Stimulated activated CD8-positive, alpha-beta memory T cell treated with anti-CD3 and anti-CD28 coated beads, Interleukin-7, amount 100 ng/mL, for 4 hours (primary cell): ENCODE data around the gene CMIP.

Experiments
- DNase-seq, 2 donors: peaks; one replicate each; pipeline ENCODE4 v3.0.0-alpha.2; 2020; ENCODE audit warnings: low read depth in 2 of 2

Gene CMIP

DNA sequence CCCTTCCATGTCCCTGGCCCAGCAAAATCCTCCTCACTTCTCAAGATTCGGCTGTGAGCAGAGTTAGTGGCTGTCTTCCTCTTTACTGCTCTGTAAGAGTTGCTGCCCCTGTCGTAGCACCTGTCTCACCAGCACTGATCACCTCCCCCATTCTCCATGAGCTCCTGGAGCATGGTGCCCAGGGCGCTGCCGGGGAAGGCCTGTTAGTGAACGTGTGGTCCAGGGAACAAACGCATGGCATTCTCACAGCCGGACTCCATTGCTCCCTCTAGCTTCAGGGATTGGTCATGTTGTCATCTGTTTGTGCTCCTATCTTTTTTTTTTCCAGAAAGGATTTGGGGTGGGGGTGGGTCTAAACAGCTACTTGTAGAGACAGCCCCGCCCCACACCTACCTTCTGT is 141.2 kb downstream of the CMIP start:
- no peak for DNase-seq

DNA sequence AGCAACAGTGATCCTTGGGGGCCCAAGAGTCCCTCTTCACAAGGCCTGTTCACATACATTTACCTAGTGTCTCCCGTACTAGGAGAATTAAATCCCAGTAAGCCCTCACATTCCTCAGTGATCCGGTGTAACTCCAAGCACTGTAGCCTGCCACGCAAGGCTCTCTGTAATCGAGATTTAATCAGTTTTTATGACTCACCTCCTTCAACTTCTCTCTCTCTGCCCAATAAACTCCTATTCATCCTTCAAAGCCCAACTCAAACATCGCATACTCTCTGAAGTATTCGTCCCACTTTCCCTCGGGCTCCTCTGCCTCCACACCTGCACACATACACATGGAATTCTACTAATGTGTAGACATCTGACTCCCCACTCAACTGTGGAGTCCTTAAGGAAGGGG is 141.8 kb downstream of the CMIP start:
- no peak for DNase-seq

DNA sequence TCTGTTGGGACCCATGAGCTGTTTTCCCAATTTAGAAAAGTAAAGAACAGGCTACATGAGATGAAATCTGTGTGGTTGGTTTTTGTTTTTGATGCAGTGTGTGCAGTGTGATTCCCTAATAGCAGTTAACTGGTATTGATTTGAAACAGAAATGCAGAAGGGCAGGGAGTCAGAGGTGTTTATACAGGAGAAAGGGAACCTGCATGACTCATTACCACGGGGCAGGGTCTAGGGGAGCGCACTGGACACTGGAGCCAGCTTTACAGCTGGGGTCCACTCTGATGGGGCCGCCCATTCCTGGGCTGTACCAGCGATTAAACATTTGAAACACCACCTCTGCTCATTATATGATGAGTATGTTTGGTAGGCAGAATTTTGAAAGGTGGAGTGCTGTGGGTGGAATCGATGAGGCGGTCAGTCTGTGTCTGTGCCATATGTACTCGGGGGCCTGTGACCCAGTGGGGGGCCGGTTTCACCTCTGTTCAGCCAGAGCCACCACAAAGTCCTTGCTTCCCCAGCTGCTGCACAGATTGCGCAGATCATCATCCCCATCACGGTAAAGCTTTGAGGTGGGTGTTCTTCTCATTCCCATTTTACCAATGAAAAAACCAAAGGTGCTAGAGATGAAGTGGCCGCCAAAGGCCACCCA is 142.5 kb downstream of the CMIP start:
- no peak for DNase-seq

DNA sequence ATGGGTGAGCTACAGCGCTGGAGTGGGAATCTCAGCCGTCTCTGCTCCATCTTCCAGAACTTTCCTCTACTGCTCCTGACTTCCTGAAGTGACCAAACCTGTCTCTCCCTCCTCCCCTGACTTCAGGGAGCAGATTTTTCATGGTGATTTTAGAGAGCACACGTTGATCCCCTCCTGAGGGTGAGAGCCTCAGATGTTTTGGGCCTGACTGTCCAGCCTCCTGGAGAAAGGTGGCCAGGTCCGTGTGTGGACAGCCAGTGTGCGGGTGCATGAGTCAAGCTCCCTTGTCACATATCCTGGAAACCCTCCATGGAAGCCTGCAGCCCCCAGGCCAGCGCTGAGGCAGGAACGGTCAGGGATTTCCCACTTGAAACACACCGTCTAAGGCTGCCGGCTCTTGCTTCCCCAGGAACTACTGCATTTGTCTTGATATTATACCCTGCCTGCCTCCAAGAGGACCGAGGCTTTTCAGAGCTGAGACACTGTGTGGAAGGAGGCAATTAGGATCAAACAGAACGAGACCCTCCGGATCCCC is 143.1 kb downstream of the CMIP start:
- DNase-seq: no peak

DNA sequence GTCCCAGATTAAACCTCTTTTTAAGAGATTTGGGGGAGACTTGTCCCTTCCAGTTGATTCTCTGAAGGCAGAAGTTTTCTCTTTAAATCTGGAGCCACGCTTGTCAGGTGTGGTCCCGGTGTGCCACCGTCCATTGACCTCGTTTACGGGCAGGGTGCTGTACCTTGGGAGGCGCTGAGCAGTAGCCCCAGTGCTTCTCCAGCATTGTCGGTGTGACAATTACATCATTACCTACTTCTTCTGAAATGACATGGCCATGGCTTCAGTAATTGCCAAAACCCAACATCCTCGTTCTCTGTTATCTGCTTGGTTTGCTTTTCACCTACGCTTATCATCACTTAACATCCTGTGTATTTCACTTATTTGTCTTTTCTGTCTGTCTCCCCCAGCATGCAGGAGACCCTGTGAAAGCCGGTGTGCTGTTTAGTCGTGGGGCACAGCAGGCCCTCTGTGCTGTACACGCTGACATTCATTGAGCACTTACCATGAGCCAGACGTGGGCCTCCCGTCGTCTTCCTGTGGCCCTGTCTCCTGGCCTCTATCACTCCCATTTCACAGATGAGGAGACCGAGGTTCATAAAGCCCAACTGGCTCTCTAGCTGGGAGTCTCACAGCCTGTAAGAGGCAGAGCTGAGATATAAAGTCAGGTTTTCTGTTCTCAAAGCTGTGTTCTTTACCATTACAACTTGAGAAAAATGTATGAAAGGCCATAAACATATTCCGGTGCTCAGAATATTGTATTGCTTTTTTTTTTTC is 143.9 kb downstream of the CMIP start:
- no peak for DNase-seq

DNA sequence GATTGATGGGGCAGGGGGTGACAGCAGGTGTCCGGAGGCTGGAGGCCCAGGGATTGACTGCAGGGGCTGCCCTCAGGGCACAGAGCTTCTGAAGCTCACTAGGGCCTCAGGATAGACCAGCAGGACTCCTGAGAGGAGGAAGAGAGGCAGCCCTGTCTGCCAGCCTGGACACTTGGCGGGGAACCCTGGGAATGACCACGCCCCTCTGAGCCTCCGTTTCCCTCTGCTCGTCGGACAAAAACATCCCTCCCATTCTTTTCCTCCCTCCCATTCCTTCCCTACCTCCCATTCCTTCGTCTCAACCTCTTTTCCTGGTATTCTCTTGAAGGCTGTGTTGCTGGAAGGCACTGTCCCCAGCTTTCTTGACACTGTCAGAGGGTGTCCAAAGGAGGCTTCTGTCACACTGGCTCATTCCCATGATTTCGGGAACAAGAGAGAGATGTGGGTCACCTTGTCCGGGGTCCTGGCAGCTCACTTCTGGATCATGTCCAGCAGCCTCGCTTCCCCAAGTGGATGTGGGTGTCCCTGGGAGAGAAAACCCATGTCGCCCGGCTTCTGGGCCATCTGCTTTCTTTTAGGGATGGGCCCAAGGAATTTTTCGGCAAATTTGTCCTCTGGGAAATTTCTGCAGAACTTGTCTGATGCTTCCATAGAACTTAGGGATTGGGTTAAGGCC is 145.5 kb downstream of the CMIP start:
- DNase-seq: no peak

DNA sequence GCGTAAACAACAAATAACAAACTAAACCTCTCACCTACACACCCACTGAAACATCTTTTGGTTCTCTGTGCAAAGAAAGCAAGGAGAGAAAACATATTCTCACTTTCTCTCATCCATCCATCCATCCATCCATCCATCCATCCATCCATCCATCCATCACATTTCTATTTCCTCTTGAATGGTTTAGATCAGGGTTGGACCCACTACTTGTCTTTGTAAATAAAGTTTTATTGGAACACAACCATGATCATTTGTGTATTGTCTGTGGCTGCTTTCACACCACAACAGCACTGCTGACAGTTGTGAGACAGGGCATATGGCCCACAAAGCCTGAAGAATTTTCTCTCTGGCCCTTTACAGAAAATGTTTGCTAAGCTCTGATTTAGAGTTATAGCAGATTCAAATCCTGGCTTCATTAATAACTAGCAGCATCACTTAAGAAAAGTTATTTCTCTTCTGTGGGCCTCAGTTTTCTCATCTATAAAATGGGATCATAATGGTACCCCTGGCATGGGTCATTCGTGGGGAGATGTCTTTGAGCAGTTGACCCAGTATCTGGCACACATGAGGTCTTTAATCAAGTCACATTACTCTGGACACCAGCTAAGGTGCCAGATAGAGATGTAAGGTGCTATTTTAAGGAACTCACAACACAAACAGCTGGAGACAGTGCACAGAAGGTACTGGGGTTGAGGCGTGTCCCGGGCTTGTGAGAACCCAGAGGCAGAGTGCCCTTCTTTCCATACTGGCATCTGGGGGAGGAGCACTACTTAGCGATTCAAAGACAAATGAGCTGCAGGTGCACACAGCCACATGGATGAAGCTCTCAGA is 146.3 kb downstream of the CMIP start:
- DNase-seq: no peak

DNA sequence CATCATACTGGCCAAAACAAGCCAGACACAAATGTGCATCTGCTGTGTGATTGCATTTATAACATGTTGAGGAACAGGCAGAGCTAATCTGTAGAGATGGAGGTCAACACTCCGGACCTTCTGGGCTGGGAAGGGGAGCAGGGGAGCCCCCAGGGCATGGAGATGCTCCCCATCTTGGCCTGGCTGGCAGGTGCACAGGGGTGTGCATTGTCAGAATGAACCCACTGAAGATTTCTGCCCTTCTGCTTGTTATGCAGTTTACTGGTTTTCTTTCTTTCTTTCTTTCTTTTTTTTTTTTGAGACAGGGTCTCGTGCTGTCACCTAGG is 146.9 kb downstream of the CMIP start:
- no peak for DNase-seq

DNA sequence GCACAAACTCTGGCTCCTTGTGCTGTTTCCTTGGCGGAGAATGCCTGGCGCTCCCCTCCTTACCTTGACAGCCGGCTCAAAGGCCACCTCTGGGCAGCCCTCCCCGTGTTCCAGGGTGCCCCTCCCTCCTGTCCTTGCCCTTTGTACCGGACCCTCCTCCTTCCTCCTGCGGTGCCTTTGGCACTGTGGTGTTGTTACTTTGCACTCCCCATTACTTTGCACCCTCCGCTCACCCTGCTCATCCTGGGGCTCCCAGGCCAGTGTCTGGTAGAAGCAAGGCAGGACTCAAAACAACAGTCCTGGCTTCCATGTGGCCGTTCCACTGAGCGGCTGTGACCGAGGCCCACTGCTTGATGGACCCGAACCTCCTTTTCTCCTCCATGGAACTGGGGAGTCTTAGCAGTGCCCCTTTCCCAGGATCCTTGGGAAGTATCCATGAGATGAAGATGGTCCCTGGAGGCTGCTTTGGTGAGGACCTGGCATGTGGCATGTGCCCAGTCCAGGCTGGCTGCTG is 147.8 kb downstream of the CMIP start:
- no peak for DNase-seq

DNA sequence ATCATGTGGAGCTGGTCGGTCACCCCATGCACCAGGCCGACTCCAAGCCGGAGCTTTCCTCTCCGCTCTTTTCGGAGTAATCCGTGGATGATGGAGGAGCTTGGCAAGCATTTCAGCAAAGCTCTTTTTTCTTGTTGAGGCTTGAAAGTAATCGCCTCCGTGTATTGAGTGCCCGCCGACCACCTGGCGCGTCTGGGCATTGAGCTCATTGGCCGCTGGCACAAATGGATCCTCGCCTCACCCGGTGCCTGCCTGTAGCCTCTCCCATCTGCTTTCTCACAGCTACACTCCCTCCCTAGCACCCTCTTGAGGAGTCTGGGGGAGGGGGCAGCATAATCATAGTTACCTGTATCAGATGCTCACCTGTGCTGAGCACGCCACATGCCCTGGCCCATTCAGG is 148.9 kb downstream of the CMIP start:
- DNase-seq: no peak

DNA sequence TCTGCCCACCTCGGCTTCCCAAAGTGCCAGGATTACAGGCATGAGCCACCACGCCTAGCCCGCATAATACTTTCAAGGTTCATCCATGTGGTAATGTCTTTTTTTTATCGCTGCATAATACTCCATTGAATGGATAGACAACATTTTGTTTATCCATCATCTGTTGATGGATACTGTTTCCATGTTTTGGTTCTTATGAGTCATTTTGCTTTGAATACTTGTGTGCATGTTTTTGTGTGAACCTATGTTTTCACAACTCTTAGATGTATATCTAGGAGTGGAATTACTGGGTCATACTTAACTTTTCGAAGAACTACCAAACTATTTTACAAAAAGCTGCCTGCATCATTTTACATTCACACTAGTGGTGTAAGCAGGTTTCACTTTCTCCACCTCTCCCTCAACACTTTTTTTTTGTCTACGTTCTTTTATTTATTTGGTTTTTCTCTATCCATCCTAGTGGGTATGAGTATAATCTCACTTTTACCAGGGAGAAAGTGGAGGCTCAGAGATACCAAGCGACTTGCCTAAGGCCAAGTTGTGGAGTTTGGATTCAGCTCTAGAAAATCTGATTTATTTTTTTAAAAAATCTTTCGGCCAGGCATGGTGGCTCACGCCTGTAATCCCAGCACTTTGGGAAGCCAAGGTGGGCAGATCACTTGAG is 151.2 kb downstream of the CMIP start:
- DNase-seq: no peak

DNA sequence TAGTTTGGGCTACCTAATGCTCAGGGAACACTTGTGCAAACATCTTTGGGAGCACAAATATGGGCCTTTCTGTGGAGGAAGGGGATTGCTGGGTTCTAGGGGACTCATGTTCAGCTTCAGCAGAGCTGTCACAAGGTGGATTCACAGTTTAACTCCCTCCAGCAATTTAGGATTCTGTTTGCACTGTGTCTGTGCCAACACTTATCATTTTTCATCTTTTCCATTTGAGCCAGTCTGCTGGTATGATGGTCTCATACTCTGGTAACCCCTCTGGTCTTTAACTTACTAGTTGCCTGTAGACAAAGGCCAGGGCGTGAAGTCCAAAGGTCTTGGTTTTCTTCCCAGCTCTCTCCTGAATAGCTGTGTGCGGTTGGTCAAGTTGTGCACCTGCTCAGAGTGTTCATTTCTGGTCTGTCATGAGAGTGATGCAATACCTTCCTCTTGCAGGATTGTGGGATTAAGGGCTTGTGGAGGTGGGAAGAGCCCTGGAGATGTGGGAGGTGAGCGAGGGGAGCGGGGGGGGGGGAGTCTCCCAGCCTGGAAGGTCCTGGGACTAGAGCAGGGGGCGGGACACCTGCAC is 152.6 kb downstream of the CMIP start:
- DNase-seq: no peak

DNA sequence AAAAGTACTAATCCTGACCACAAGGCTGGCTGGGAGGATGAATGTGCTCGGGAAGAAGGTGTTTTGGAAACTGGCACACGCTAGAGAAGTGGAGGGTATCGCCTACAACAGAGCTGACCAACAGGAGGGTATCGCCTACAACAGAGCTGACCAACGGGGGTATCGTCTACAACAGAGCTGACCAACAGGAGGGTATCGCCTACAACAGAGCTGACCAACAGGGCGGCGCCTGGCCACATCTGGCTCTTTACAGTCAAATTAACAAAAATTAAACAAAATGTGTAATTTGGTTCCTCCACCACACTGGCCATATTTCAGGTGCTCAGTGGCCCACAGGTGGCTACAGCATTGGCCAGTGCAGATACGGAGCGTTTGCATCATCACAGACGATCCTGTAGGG is 153.5 kb downstream of the CMIP start:
- DNase-seq: no peak

DNA sequence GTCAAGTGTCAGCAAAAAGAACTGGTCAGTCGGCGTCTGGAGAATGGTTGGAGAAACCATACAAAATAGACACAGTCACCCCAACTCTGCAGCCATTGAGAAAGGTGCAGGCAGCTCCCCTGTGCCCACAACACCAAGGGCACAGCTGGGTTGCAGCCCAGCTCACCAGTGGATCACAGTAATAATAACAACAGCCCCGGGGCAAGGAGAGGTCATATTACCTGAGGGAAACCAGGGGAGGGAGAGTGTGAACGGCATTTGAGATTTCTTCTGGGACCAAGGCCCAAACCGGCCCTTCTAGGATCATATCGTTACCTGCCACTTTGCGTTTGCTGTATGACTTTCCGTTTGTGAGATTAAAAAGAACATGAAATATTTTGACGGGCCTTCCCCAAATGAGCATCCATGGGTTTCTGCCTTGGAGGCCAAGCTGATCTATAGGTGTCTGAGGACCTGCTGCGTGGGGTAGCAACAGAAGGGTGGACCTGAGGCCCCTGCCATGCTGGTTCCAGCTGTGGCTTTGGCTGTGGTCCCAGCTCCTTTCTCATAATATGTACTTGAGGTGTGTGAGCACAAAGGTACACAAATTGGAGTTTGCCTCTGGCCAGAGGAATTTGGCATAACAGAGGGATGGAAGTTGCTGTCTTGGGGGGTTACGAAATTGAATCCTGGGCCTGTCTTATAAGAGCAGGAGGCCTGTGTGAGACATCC is 154.6 kb downstream of the CMIP start:
- DNase-seq: no peak

DNA sequence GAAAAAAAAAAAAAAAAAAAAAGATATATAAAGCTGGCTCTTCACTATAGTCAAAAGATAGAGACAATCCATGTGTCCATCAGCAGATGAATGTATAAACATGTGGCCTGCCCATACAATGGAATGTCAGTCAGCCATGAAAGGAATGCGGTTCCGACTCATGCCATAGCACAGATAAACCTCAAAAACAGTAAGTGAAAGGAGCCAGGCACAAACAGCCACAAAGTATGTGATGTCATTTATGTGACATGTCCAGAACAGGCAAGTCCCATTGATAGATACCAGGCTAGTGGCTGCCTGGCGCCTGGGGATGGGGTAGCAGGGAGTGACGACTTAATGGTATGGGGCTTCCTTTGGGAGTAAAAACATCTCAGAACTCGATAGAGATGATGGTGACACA is 155.7 kb downstream of the CMIP start:
- DNase-seq: no peak

DNA sequence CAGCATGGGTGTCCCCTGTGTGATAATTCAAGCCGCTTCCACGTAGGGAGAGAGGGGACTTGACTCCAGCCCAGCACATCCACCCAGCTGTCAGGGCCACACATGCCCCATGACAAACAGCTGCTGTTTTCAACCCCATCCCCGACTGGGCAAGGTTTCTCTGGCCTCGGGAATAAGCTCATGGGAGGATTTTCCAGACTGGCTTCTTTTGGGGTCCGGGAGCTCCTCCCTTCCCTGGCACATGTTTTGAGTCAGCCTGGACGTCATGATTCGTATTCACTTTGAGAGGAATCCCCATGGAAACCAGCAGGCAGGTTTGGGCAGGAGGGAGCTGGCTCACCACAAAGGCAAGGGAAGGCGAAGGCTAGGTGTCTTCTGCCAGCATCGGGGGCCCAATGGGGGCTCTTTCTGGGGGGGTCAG is 156.4 kb downstream of the CMIP start:
- no peak for DNase-seq

DNA sequence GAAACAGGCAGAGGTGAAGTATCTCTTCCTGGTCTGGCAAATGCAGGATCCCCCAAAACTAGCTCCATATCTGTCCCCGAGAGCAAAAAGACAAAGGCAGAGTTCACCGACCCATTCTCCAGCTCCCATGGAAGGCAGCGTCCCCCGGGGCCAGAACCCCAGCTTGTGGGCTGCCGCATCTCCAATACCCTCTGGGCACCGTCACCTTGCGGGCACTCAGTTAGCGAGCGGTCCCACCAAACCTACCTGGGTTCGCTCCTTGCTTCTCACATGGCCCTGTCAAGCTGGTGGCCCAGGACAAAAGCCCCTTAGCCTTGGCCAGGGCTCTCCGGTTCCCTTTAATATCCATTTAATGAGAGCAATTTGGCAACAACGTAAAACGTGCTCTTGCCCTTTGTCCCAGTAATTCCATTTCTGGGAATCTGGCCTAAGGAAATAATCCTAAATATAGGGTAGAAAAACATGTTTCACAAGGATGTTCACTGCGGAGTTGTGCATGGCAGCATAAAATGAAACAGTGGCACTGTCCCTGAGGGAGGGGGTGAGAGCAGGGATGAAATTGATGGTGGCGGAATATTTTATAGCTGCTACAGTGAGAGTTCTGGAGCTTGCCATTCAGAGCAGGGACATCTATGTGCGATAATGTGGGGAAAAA is 157.1 kb downstream of the CMIP start:
- DNase-seq: no peak

DNA sequence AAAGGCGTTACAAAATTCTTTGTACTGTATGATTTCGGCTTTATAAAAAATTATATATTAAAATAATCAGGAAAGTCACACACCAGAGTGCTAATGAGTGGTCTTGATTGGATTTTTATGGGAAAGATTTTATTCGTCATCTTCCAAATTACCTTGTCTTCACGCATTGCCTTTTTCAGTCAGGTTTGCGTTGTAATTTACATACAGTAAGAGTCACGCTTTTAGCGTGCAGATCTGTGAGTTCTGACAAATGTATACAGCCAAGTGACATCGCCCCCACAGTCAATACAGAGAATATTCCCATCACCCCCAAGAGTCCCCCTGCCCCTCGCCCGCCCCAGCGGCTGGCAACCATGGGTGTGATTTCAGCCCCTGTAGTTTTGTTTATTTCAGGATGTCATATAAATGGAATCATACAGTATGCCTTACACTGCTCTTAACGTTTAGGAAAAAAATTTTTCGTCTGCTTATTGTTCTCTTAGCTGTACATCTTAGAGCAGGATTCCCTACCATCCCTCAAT is 157.7 kb downstream of the CMIP start:
- no peak for DNase-seq

DNA sequence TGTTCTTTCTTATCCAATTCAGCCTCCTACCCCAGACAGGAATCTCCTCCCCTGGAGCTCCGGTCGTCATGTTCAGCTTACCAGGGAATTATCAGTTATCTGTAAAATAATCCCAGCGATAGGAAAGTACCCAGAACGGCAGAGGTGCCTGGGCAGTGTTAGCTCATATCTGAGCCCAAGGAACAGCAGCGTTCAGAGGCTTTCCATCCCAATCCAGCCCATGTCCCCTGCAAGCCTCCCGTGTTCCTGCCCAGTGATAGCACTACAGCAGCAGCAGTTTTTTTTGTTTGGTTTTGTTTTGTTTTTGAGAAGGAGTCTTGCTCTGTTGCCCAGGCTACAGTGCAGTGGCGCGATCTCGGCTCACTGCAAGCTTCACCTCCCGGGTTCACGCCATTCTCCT is 158.2 kb downstream of the CMIP start:
- DNase-seq: no peak

DNA sequence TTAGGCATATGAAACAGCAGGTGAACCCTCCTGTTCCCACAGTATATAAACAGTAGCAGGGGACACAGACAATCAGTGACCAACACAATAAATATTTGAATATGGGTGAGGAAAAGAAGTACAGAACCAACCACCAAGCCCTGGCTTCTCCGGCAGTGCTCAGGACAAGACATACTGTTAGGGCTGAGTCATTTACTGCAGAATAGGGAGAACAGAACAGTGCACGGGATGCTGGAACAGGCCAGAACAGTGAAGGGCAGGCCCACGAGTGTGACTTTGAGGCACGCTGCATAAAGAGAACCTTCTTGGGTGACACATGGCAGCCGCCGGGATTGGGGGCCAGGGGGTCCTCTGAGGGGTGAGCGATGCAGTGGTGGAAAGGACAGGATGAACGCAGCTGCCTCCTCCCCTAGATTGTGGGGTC is 160.4 kb downstream of the CMIP start:
- DNase-seq: no peak
